ENCODE results near the gene HUS1B.

HUS1B gene

DNA sequence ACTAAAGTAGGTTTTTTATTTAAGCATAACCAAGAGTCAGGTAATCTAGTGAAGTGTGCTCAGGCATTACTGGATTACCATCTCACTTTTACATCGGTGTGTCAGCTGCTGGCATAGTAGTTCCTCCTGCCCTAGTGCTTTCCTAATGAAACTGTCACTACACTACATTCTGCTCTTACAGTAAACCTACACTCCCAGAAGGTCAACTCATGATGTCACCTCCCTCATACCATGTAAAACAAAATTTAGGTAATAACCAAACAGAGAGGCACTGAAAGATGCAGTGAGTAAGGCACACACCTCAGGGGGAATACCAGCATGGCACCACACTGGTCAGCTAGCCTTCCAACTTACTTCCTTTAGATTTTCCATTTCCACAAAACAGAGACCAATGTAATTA is 23.3 kb downstream of the HUS1B start:
- no peaks in the 10 kb centered on the region for H4K20me1 ChIP-seq (ENCODE audit: control insufficient read depth, insufficient read depth, low read depth, low read length)
- H3K9me3 ChIP-seq (ENCODE audit: control insufficient read depth, insufficient read depth, low read length): no peaks in the 10 kb centered on the region
- TF ChIP-seq, protein P1, sequence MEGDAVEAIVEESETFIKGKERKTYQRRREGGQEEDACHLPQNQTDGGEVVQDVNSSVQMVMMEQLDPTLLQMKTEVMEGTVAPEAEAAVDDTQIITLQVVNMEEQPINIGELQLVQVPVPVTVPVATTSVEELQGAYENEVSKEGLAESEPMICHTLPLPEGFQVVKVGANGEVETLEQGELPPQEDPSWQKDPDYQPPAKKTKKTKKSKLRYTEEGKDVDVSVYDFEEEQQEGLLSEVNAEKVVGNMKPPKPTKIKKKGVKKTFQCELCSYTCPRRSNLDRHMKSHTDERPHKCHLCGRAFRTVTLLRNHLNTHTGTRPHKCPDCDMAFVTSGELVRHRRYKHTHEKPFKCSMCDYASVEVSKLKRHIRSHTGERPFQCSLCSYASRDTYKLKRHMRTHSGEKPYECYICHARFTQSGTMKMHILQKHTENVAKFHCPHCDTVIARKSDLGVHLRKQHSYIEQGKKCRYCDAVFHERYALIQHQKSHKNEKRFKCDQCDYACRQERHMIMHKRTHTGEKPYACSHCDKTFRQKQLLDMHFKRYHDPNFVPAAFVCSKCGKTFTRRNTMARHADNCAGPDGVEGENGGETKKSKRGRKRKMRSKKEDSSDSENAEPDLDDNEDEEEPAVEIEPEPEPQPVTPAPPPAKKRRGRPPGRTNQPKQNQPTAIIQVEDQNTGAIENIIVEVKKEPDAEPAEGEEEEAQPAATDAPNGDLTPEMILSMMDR (IDR thresholded peaks at IDR 0.05; ENCODE audit: low read depth, low read length, poor library complexity, severe bottlenecking): no peak
- no peak for TF ChIP-seq EZH2phosphoT487 (IDR thresholded peaks at IDR 0.05; ENCODE audit: borderline replicate concordance, low read length)
- no peaks in the 10 kb centered on the region for H3F3A ChIP-seq (ENCODE audit: control insufficient read depth, insufficient read depth)
- H3K4me3 ChIP-seq (ENCODE audit: low read length): no peak overlapping the region
- no peaks in the 10 kb centered on the region for H3K9me2 ChIP-seq (replicated peaks; ENCODE audit: control insufficient read depth, low read length)
- no peaks in the 10 kb centered on the region for H3K79me2 ChIP-seq (ENCODE audit: control insufficient read depth, low read length)
- no peak overlapping the region for H3K27ac ChIP-seq (ENCODE audit: low read depth, low read length)
- H3K36me3 ChIP-seq (ENCODE audit: control insufficient read depth, low read length): no peaks in the 10 kb centered on the region
- H3K4me2 ChIP-seq (ENCODE audit: low read length): no peak overlapping the region
- H3K27me3 ChIP-seq (ENCODE audit: control insufficient read depth, low read length): no peaks in the 10 kb centered on the region
- H3K4me1 ChIP-seq (ENCODE audit: control insufficient read depth, low read length): no peaks in the 10 kb centered on the region

DNA sequence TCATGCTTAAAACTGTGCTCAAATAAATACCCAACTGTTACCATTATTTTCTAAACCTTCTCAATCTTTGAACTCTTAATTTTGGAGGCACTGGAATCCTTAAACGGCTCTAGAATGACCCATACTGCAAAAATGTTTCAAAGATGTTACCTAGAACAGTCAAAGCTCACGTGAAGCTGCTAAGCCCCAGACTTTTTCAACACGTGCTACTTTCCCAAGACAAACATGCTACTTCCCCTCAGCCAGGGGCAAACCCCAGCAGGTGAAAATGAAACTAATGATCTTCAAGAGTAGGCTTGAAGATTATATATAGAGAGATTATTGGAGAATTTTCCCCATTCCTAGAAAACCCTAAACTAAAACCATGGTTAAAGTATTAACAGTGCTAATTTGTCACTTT is 28.1 kb downstream of the HUS1B start:
- H3F3A ChIP-seq (ENCODE audit: control insufficient read depth, insufficient read depth): no peaks in the 10 kb centered on the region
- no peaks in the 10 kb centered on the region for H3K36me3 ChIP-seq (ENCODE audit: control insufficient read depth, low read length)
- no peaks in the 10 kb centered on the region for H3K9me3 ChIP-seq (ENCODE audit: control insufficient read depth, insufficient read depth, low read length)
- H4K20me1 ChIP-seq (ENCODE audit: control insufficient read depth, insufficient read depth, low read depth, low read length): no peaks in the 10 kb centered on the region
- no peak overlapping the region for H3K27ac ChIP-seq (ENCODE audit: low read depth, low read length)
- no peak overlapping the region for H3K4me3 ChIP-seq (ENCODE audit: low read length)
- TF ChIP-seq, protein P1 (IDR thresholded peaks at IDR 0.05; ENCODE audit: low read depth, low read length, poor library complexity, severe bottlenecking): no peak
- TF ChIP-seq EZH2phosphoT487 (IDR thresholded peaks at IDR 0.05; ENCODE audit: borderline replicate concordance, low read length): no peak
- no peaks in the 10 kb centered on the region for H3K9me2 ChIP-seq (replicated peaks; ENCODE audit: control insufficient read depth, low read length)
- no peaks in the 10 kb centered on the region for H3K79me2 ChIP-seq (ENCODE audit: control insufficient read depth, low read length)
- H3K27me3 ChIP-seq (ENCODE audit: control insufficient read depth, low read length): no peaks in the 10 kb centered on the region
- no peak overlapping the region for H3K4me2 ChIP-seq (ENCODE audit: low read length)
- H3K4me1 ChIP-seq (ENCODE audit: control insufficient read depth, low read length): no peaks in the 10 kb centered on the region

DNA sequence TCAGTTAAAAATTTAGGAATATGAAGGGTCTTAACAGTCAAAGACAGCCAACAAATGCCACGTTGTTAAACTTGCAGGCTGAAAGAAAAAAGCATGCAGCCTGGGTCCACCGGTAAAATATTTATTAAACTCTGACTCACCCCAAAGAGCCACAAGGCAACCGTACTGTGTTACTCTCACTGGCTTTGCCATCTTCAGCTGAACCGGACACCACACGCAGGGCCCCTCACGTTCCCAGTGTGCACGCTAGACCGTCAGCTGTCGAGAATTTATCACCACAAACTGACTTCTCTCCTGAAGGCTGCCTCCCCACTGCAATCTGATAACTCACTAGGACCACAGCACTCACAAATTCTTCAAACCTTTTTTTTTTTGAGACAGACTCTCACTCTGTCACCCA is 30.7 kb downstream of the HUS1B start:
- no peaks in the 10 kb centered on the region for H3K9me2 ChIP-seq (replicated peaks; ENCODE audit: control insufficient read depth, low read length)
- no peaks in the 10 kb centered on the region for H4K20me1 ChIP-seq (ENCODE audit: control insufficient read depth, insufficient read depth, low read depth, low read length)
- TF ChIP-seq EZH2phosphoT487 (IDR thresholded peaks at IDR 0.05; ENCODE audit: borderline replicate concordance, low read length): no peak
- TF ChIP-seq, protein P1 (IDR thresholded peaks at IDR 0.05; ENCODE audit: low read depth, low read length, poor library complexity, severe bottlenecking): no peak
- H3K79me2 ChIP-seq (ENCODE audit: control insufficient read depth, low read length): no peaks in the 10 kb centered on the region
- H3K36me3 ChIP-seq (ENCODE audit: control insufficient read depth, low read length): no peaks in the 10 kb centered on the region
- H3K4me2 ChIP-seq (ENCODE audit: low read length): no peak overlapping the region
- H3F3A ChIP-seq (ENCODE audit: control insufficient read depth, insufficient read depth): no peaks in the 10 kb centered on the region
- no peak overlapping the region for H3K27ac ChIP-seq (ENCODE audit: low read depth, low read length)
- H3K4me1 ChIP-seq (ENCODE audit: control insufficient read depth, low read length): no peaks in the 10 kb centered on the region
- no peaks in the 10 kb centered on the region for H3K9me3 ChIP-seq (ENCODE audit: control insufficient read depth, insufficient read depth, low read length)
- no peaks in the 10 kb centered on the region for H3K27me3 ChIP-seq (ENCODE audit: control insufficient read depth, low read length)
- H3K4me3 ChIP-seq (ENCODE audit: low read length): no peak overlapping the region

DNA sequence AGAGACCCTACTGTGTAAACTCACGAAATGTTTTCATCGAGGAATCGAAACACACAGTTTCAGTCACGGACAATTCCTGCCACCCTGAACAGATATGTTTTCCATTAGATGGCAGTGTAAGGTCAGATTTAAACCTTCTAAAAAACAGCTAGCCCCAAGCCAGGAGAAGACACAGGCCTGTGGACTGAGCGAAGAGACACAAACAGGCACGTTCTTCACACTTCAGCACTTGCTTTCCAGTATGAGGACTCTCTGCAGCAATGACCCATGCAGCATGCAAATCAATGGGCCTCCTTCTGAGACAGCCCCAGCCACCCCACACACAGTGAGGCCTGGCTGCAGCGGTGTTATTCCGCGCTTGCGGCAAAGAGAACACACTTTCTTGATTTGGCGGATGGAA is 31.9 kb downstream of the HUS1B start:
- Histone ChIP-seq H4K20me1 (ENCODE audit: control insufficient read depth, insufficient read depth, low read depth, low read length) (no peaks in the 10 kb centered on the region), H3K9me2 (replicated peaks; ENCODE audit: control insufficient read depth, low read length) (no peaks in the 10 kb centered on the region), H3K4me1 (ENCODE audit: control insufficient read depth, low read length) (no peaks in the 10 kb centered on the region), H3K36me3 (ENCODE audit: control insufficient read depth, low read length) (no peaks in the 10 kb centered on the region), H3K9me3 (ENCODE audit: control insufficient read depth, insufficient read depth, low read length) (no peaks in the 10 kb centered on the region), H3K27me3 (ENCODE audit: control insufficient read depth, low read length) (no peaks in the 10 kb centered on the region), H3K79me2 (ENCODE audit: control insufficient read depth, low read length) (no peaks in the 10 kb centered on the region), H3F3A (ENCODE audit: control insufficient read depth, insufficient read depth) (no peaks in the 10 kb centered on the region), H3K4me2 (ENCODE audit: low read length) (no peak overlapping the region), H3K27ac (ENCODE audit: low read depth, low read length) (no peak overlapping the region), H3K4me3 (ENCODE audit: low read length) (no peak overlapping the region)
- TF ChIP-seq, protein P1 (IDR thresholded peaks at IDR 0.05; ENCODE audit: low read depth, low read length, poor library complexity, severe bottlenecking): no peak
- TF ChIP-seq EZH2phosphoT487 (IDR thresholded peaks at IDR 0.05; ENCODE audit: borderline replicate concordance, low read length): no peak
